Stomach (tissue), 4 donors: ENCODE measurements around the gene HTRA3.

Experiments used
- EP300 ChIP-seq: sonication (generic); formaldehyde crosslinking; IDR thresholded peaks from one replicate; pipeline ENCODE4 v1.6.1; 2017; ENCODE audit warnings: antibody characterized with exemption
- POLR2A ChIP-seq, 4 donors: fragments of 450-650 bp; IDR thresholded peaks; one replicate each; pipeline ENCODE4 v1.6.1; 2016; ENCODE audit warnings: antibody characterized with exemption in 4 of 4, control low read depth in 2 of 4, mild to moderate bottlenecking in 1 of 4, moderate library complexity in 1 of 4

- no peak for TF ChIP-seq POLR2A (IDR thresholded peaks at IDR 0.05)
- TF ChIP-seq EP300: no peak
Measured at GRCh38 chr4:8225706-8226443, 43.7 kb upstream of the HTRA3 start.
